Subcutaneous adipose tissue (tissue), 4 donors: ENCODE data around the gene LTB4R. TPM values are rescaled to one million over a fixed set of nuclear protein-coding genes. Genes with fewer than 3 reads are reported as not detected.

Source experiments
- total RNA-seq, 4 donors: library from RNA; depleted of rRNA; stranded (reverse); fragments of >200 nt; gene quantifications; one replicate each; pipeline ENCODE4 v1.1.0, GENCODE V29; 2016
- TF ChIP-seq, protein P1 (sequence below): fragments of 450-650 bp; IDR thresholded peaks from one replicate; pipeline ENCODE4 v1.5.1; 2016; ENCODE audit warnings: low read depth, mild to moderate bottlenecking, control low read depth, antibody characterized with exemption, moderate library complexity

LTB4R gene
- total RNA-seq, 4 donors from 2014 or later: 4.2 to 10.9 (median 7.5) TPM

DNA sequence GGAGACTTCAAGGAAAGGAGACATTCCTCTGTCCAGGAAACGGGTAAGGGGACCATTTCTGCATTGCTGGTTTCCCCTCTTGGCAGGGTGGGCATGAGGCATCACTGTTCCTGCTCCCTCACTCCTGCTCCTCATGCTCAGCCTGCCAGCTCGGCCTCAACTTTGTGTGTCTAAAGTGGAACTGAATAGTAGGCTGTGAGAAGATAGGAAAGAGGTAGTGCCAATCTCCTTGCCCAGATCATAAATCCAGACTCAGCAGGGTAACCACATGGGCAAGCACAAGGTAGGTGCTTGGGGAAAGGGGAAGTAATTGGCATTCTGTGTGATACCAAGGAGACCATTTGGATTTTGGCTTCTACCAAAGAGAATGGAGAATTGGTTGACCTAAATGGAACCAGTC is 2.6 kb downstream of the LTB4R start:
- TF ChIP-seq, protein P1, sequence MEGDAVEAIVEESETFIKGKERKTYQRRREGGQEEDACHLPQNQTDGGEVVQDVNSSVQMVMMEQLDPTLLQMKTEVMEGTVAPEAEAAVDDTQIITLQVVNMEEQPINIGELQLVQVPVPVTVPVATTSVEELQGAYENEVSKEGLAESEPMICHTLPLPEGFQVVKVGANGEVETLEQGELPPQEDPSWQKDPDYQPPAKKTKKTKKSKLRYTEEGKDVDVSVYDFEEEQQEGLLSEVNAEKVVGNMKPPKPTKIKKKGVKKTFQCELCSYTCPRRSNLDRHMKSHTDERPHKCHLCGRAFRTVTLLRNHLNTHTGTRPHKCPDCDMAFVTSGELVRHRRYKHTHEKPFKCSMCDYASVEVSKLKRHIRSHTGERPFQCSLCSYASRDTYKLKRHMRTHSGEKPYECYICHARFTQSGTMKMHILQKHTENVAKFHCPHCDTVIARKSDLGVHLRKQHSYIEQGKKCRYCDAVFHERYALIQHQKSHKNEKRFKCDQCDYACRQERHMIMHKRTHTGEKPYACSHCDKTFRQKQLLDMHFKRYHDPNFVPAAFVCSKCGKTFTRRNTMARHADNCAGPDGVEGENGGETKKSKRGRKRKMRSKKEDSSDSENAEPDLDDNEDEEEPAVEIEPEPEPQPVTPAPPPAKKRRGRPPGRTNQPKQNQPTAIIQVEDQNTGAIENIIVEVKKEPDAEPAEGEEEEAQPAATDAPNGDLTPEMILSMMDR: no peak

DNA sequence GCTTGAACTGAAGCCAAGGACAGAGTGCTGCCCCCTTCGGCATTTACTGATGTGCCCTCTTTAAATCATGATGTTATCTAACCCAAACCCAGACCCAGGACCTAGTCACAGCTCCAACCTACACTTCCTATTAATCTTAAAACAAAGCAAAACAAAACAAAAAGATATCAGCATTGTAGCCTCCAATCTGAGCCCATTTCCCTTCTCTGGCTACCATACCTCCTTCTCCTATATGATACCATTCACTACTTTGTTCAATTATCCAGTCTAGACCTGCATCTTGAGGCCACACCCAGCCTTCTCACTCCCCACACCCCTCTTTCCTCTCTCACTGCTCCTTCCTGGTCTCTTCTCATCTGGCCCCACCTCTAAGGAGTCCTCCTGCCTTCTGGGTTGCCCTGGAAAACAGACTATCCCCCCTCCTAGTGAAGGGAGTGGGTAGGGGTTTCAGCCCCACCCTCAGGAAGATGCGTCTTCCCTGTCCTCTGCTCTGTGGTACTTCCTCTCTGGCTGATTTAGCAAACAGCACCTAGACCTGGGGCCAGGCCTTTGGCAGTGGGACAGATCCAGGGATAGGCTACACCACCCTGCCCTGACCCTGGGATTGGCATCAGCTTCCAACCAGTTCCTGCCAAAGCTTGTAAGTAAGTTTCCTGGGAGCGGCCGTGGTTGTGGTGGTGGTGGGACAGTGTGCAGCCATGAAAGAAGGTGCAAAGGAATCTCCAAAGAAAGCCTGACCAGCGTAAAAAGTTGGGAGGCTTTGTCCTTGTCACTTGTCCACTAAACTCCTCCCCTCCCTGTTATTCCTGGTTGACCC is 3.3 kb downstream of the LTB4R start:
- TF ChIP-seq, protein P1: no peak

DNA sequence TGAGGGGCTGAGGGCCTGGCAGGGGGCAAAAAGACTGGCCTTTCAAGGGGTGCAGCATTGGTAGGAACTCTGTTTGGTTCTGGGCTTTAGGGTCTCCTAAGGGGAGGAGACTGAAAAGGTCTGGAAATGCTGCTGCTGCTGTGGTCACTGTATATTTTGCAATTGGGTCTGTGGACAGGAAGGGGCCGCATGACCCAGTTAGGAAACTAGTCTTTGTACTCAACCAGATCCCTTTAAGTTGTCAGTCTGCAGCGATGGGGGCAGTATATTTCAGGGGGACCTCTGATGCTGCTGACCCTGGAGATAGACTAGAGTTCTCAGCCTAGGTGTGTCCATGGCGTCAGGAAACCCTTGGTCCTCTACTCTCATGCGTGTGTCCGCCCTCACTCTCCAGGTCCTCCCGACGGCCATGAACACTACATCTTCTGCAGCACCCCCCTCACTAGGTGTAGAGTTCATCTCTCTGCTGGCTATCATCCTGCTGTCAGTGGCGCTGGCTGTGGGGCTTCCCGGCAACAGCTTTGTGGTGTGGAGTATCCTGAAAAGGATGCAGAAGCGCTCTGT is 4.0 kb downstream of the LTB4R start:
- TF ChIP-seq, protein P1: no peak

DNA sequence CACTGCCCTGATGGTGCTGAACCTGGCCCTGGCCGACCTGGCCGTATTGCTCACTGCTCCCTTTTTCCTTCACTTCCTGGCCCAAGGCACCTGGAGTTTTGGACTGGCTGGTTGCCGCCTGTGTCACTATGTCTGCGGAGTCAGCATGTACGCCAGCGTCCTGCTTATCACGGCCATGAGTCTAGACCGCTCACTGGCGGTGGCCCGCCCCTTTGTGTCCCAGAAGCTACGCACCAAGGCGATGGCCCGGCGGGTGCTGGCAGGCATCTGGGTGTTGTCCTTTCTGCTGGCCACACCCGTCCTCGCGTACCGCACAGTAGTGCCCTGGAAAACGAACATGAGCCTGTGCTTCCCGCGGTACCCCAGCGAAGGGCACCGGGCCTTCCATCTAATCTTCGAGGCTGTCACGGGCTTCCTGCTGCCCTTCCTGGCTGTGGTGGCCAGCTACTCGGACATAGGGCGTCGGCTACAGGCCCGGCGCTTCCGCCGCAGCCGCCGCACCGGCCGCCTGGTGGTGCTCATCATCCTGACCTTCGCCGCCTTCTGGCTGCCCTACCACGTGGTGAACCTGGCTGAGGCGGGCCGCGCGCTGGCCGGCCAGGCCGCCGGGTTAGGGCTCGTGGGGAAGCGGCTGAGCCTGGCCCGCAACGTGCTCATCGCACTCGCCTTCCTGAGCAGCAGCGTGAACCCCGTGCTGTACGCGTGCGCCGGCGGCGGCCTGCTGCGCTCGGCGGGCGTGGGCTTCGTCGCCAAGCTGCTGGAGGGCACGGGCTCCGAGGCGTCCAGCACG is 4.7 kb downstream of the LTB4R start:
- TF ChIP-seq, protein P1: no peak

DNA sequence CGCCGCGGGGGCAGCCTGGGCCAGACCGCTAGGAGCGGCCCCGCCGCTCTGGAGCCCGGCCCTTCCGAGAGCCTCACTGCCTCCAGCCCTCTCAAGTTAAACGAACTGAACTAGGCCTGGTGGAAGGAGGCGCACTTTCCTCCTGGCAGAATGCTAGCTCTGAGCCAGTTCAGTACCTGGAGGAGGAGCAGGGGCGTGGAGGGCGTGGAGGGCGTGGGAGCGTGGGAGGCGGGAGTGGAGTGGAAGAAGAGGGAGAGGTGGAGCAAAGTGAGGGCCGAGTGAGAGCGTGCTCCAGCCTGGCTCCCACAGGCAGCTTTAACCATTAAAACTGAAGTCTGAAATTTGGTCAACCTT is 5.3 kb downstream of the LTB4R start:
- TF ChIP-seq, protein P1: no peak

DNA sequence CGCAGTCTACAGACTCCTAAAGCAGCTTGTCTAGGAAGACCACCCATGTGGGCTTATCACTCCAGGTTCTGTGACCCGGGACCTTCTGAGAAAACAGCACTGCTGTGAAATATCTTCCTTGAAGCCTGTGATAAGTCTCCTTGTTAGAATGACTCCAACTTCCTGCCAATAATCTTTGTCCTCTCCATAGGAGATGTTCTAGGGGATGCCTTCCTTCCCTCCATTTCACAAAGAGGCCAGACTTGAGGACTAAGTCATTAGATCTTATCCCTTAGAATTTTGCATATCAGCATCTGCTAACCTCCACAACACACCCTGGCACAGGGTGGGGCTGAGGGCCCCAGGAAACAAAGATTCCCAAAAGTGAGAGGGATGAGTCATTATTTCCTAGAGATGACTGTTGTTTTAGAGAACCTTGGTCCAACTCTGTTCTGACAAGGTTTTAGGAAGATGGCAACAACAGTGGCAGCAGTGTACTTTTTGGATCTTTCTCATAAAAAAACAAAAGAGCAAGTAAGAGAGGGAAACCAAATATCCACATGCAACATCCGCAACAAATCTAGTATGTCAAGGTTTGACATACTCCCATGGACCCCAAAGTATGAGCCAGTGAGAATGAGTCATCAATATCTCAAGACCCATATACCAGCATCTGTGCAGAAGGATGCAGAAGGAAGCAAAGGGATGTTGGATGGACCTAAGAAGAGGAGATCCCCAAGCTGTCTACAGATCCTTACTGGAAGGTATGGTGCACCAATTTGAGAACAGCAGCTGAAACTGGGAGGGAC is 6.0 kb downstream of the LTB4R start:
- TF ChIP-seq, protein P1: no peak
